Stomach (tissue), 9 donors: ENCODE results near the gene PROZ. TPM values are rescaled to one million over a fixed set of nuclear protein-coding genes. Genes with fewer than 3 reads are reported as not detected.

ENCODE experiments used
- DNase-seq, 2 donors: peaks; one replicate each; pipeline versions ENCODE4 v3.0.0 to v3.0.0-alpha.2; 2013 to 2019
- H3K27ac ChIP-seq, 5 donors: fragments of 200-600 bp in 4 of 5; sonication (generic) in 4 of 5; one replicate each; pipeline ENCODE4 v1.5.1; 2013 to 2019; ENCODE audit warnings: mild to moderate bottlenecking in 1 of 5, moderate library complexity in 1 of 5
- H3K27me3 ChIP-seq, 3 donors: fragments of 200-600 bp; sonication (generic); one replicate each; pipeline ENCODE4 v1.5.1; 2017 to 2019; ENCODE audit warnings: mixed run types in 1 of 3
- H3K36me3 ChIP-seq, 4 donors: fragments of 200-600 bp; sonication (generic); 1 replicate in 3 of 4; 2 replicates in 1 of 4; pipeline ENCODE4 v1.5.1; 2016 to 2019
- H3K4me1 ChIP-seq, 4 donors: fragments of 200-600 bp; sonication (generic); one replicate each; pipeline ENCODE4 v1.5.1; 2016 to 2019
- H3K4me3 ChIP-seq, 4 donors: fragments of 200-600 bp; sonication (generic) in 3 of 4; one replicate each; pipeline ENCODE4 v1.5.1; 2016 to 2019; ENCODE audit warnings: mild to moderate bottlenecking in 1 of 4
- H3K9me3 ChIP-seq, 4 donors: fragments of 200-600 bp; sonication (generic); one replicate each; pipeline ENCODE4 v1.5.1; 2016 to 2019
- EP300 ChIP-seq: sonication (generic); formaldehyde crosslinking; IDR thresholded peaks from one replicate; pipeline ENCODE4 v1.6.1; 2017; ENCODE audit warnings: antibody characterized with exemption
- POLR2A ChIP-seq, 4 donors: fragments of 450-650 bp; IDR thresholded peaks; one replicate each; pipeline ENCODE4 v1.6.1; 2016; ENCODE audit warnings: antibody characterized with exemption in 4 of 4, control low read depth in 2 of 4, mild to moderate bottlenecking in 1 of 4, moderate library complexity in 1 of 4
- POLR2AphosphoS5 ChIP-seq, 3 donors: sonication (generic); formaldehyde crosslinking; IDR thresholded peaks; one replicate each; pipeline ENCODE4 v1.6.1; 2016; ENCODE audit warnings: antibody characterized with exemption in 3 of 3
- WGBS, 5 donors: extraction: QIAGEN DNeasy Blood & Tissue Kit in 3 of 5; methylation state at CpG; one replicate each; pipeline versions ENCODE4 v1.1.5 to v1.1.7; 2013 to 2018; 5-methylcytosine and 5-hydroxymethylcytosine counted together
- intact Hi-C: fragments of 100-400 bp; cut with DNase I; formaldehyde crosslinking; loops from one replicate; pipeline ENCODE4 v1.15.1; 2023; ENCODE audit warnings: low total_unique reads
- polyA plus RNA-seq, 3 donors: library from polyadenylated mRNA; stranded (reverse); fragments of 200-250 nt; gene quantifications; one replicate each; pipeline ENCODE4 v1.2.3, GENCODE V29; 2013
- total RNA-seq, 5 donors: library from RNA; depleted of rRNA; stranded (reverse); fragments of >200 nt; gene quantifications; one replicate each; pipeline versions ENCODE4 v1.1.0 to v1.2.3, GENCODE V29; 2014 to 2016
- TF ChIP-seq, protein P1 (sequence below), 7 experiments: fragments of 450-650 bp in 4 of 7; fragments of 200-600 bp in 3 of 7; sonication (generic) in 3 of 7; IDR thresholded peaks; one replicate each; pipeline ENCODE4 v1.5.1; 2016 to 2019; ENCODE audit warnings: antibody characterized with exemption in 7 of 7, control low read depth in 2 of 7, mild to moderate bottlenecking in 1 of 7
- donor health status: healthy with polysubstance abuse.
- donor health status: Bipolar disorder and iron deficiency.
- donor health status: healthy.

Gene PROZ
- total and polyA plus RNA-seq, 8 donors, result 0.08 to 1.9 TPM; not detected in 6

DNA sequence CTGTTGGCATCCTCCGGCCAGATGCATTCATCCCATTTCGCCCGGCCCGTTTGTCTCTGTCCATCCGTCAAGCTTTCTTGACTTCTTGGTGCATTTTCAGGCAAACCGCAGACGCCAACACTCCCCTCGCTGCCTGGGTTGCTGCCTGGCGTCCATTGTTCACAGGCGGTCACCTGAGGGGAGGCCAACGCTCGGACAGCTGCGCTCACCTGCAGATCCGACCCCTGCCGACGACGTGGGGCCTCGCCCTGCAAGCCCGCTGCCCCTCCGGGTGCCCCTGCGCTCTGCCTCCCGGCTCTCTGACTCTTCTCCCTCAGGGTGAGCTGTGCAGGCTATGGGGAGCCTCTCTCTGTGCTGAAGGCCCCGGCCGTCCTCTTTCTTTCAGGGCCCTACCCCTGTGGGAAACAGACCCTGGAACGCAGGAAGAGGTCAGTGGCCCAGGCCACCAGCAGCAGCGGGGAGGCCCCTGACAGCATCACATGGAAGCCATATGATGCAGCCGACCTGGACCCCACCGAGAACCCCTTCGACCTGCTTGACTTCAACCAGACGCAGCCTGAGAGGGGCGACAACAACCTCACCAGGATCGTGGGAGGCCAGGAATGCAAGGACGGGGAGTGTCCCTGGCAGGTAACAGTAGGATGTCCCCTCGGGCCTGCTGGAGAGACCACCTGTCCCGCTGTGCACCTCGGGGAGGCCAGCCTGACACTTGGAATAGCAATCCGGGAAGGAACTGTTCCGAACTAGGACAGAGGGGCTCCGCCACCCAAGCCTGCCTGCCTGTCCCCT lies 14.8 kb upstream of the PROZ start:
- intact Hi-C loops, result no loop called here
- no peak for DNase-seq
- Histone ChIP-seq H3K27ac (no peak overlapping the region), H3K27me3 (no peaks in the 10 kb centered on the region), H3K36me3 (peaks cover 0 to 12% (median 0%) of the 10 kb centered on the region in 4 donors), H3K4me1 (no peaks in the 10 kb centered on the region), H3K9me3 (no peaks in the 10 kb centered on the region), H3K4me3 (no peak overlapping the region)
- TF ChIP-seq POLR2AphosphoS5 (IDR thresholded peaks at IDR 0.05), result no peak
- TF ChIP-seq, protein P1, sequence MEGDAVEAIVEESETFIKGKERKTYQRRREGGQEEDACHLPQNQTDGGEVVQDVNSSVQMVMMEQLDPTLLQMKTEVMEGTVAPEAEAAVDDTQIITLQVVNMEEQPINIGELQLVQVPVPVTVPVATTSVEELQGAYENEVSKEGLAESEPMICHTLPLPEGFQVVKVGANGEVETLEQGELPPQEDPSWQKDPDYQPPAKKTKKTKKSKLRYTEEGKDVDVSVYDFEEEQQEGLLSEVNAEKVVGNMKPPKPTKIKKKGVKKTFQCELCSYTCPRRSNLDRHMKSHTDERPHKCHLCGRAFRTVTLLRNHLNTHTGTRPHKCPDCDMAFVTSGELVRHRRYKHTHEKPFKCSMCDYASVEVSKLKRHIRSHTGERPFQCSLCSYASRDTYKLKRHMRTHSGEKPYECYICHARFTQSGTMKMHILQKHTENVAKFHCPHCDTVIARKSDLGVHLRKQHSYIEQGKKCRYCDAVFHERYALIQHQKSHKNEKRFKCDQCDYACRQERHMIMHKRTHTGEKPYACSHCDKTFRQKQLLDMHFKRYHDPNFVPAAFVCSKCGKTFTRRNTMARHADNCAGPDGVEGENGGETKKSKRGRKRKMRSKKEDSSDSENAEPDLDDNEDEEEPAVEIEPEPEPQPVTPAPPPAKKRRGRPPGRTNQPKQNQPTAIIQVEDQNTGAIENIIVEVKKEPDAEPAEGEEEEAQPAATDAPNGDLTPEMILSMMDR (IDR thresholded peaks at IDR 0.05), result no peak
- TF ChIP-seq POLR2A (IDR thresholded peaks at IDR 0.05), result no peak
- TF ChIP-seq EP300, result no peak
- WGBS, 5 donors, result 82 to 93% (median 83%) methylated on average over 22 to 39 of the region's 39 CpGs

DNA sequence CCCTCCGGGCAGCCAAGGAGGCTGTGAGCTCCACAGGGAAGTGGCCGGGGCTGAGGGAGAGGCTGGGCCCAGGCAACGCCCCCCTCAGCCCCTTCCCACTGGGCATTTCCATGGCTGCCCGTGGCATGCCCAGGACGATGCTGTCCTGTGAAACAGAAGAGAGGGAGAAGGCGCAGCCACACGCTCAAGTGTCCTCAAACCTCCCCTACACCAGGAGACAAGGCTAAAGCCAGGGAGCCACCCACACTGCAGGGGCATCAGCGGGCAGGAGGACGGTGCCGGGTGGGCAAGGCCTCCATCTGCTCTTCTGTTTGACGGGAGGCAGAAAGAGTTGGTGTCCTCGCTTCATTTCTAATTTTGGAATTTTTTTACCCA lies 14.2 kb upstream of the PROZ start:
- H3K4me3 ChIP-seq, result no peak overlapping the region
- H3K36me3 ChIP-seq, result peaks cover 0 to 12% (median 0%) of the 10 kb centered on the region in 4 donors
- WGBS, 5 donors, result 81 to 92% (median 89%) methylated on average over 11 to 12 of the region's 12 CpGs
- DNase-seq, result no peak
- H3K4me1 ChIP-seq, result no peaks in the 10 kb centered on the region
- H3K27me3 ChIP-seq, result no peaks in the 10 kb centered on the region
- H3K9me3 ChIP-seq, result no peaks in the 10 kb centered on the region
- no peak overlapping the region for H3K27ac ChIP-seq
- TF ChIP-seq, protein P1 (IDR thresholded peaks at IDR 0.05), result no peak
- TF ChIP-seq POLR2A (IDR thresholded peaks at IDR 0.05) (no peak), POLR2AphosphoS5 (IDR thresholded peaks at IDR 0.05) (no peak), EP300 (no peak)
- intact Hi-C loops, result no loop called here

DNA sequence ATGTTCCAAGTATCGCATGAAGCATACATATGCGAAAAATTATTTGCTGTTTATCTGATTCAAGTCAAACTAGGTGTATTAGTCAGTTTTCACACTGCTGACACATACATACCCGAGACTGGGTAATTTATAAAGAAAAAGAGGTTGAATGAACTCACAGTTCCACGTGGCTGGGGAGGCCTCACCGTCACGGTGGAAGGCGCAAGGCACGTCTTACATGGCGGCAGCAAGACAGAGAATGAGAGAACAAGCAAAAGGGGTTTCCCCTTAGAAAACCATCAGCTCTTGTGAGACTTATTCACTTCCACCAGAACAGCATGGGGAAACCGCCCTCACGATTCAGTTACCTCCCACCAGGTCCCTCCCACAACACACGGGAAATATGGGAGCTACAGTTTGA lies 13.0 kb upstream of the PROZ start:
- Histone ChIP-seq H3K27ac (no peak overlapping the region), H3K4me3 (no peak overlapping the region), H3K4me1 (no peaks in the 10 kb centered on the region), H3K27me3 (no peaks in the 10 kb centered on the region), H3K9me3 (no peaks in the 10 kb centered on the region), H3K36me3 (peaks cover 0 to 11% (median 0%) of the 10 kb centered on the region in 4 donors)
- no peak for DNase-seq
- intact Hi-C loops, result no loop called here
- no peak for TF ChIP-seq POLR2AphosphoS5 (IDR thresholded peaks at IDR 0.05)
- TF ChIP-seq EP300, result no peak
- WGBS, 5 donors, result 78 to 85% (median 83%) methylated on average over 12 of the region's 12 CpGs

DNA sequence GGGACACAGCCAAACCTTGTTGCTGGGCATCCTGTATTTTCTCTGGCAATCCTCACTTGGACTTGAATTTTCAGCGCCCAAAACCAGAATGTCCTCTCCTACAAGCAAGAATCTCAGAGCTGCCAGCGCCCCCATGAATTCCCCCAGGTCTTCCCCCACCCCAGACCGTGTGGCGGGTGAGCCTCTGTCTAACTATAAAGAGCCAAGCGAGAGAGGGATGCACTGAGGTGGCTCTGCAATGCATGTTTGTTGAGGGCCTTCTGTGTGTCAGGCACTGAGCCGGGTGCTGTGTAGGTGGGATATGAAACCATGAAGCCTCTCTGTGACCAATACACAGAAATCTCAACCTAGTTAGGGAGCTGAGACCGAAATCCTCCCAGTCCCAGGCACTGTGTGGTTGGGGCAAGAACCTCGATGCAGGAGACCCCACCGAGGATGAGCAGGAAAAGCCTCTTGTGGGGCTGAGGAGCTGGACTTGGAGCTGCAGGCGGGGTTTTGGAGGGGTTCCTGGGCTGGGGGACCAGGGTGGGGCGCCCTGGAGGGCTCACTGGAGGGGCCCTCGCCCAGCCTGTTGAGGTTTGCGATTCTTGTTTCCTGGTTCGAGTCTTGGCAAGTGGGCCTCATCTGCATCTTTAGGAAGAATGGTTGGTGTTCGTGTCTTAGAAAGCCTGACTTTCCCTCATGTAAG lies 12.4 kb upstream of the PROZ start:
- Histone ChIP-seq H3K4me3 (no peak overlapping the region), H3K27ac (no peak overlapping the region), H3K27me3 (no peaks in the 10 kb centered on the region), H3K4me1 (no peaks in the 10 kb centered on the region), H3K36me3 (peaks cover 0 to 5% (median 0%) of the 10 kb centered on the region in 4 donors), H3K9me3 (no peaks in the 10 kb centered on the region)
- WGBS, 5 donors, result 87 to 95% (median 88%) methylated on average over 15 of the region's 15 CpGs
- TF ChIP-seq EP300, result no peak
- no peak for TF ChIP-seq POLR2A (IDR thresholded peaks at IDR 0.05)
- TF ChIP-seq, protein P1 (IDR thresholded peaks at IDR 0.05), result no peak
- TF ChIP-seq POLR2AphosphoS5 (IDR thresholded peaks at IDR 0.05), result no peak
- no peak for DNase-seq
- intact Hi-C loops, result no loop called here
